ENCODE data around the gene TXNDC16.

The TXNDC16 gene

DNA sequence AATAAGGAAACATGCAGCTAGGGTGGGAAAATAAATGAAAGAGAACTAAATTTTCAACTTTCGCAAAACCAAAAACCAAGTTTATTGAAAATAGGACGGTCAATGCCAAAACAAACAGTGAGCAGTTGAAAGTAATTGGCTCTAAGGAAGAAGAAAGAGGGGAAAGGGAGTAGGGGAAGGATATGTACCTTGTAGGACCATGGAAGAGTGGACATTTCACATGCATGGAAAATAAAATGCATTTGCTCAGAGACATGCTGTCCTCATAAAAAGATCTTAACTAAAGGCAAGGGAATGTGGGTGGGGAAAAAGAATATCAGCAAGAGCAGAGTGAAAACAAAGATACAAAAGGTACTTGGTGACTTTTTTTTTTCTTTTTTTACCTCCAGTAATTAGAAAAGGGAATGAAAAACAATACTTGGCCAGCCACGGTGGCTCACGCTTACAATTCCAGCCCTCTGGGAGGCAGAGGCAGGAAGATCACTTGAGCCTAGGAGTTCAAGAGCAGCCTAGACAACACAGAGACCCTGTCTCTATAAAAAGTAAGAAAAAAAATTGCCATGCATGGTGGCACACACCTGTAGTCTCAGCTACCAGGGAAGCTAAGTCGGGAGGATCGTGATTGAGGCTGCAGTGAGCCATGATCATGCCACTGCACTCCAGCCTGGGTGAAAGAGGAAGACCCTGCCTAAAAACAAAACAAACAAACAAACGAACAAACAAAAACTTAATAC lies 6.6 kb downstream of the TXNDC16 start:
- DNase-seq (ENCODE audit: low read depth): no peak
- TF ChIP-seq, protein P1, sequence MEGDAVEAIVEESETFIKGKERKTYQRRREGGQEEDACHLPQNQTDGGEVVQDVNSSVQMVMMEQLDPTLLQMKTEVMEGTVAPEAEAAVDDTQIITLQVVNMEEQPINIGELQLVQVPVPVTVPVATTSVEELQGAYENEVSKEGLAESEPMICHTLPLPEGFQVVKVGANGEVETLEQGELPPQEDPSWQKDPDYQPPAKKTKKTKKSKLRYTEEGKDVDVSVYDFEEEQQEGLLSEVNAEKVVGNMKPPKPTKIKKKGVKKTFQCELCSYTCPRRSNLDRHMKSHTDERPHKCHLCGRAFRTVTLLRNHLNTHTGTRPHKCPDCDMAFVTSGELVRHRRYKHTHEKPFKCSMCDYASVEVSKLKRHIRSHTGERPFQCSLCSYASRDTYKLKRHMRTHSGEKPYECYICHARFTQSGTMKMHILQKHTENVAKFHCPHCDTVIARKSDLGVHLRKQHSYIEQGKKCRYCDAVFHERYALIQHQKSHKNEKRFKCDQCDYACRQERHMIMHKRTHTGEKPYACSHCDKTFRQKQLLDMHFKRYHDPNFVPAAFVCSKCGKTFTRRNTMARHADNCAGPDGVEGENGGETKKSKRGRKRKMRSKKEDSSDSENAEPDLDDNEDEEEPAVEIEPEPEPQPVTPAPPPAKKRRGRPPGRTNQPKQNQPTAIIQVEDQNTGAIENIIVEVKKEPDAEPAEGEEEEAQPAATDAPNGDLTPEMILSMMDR (IDR thresholded peaks at IDR 0.05; ENCODE audit: insufficient read depth, low read depth, low read length, missing control alignments): no peak
- H3K4me3 ChIP-seq (ENCODE audit: low read length): no peak overlapping the region

DNA sequence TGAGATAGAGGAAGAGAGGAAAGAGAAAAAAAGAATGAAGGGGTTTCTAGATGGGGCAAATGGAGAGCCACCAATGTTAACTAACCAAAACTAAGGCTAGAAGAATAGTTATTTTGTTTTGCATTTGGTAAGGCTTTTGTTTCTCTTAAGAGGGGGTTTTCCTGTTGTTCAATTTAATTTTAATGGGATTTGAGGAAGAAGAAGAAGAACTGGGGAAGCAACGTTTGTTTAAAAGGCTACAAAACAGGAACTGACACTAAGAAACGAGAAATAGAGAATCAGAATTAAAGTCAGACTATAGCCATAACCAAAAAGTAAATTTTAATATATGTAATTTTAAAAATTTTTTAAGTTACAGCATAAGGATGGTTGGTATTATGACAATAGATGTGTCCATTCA lies 13.7 kb downstream of the TXNDC16 start:
- DNase-seq (ENCODE audit: low read depth): no peak
- TF ChIP-seq, protein P1 (IDR thresholded peaks at IDR 0.05; ENCODE audit: insufficient read depth, low read depth, low read length, missing control alignments): no peak
- no peak overlapping the region for H3K4me3 ChIP-seq (ENCODE audit: low read length)

DNA sequence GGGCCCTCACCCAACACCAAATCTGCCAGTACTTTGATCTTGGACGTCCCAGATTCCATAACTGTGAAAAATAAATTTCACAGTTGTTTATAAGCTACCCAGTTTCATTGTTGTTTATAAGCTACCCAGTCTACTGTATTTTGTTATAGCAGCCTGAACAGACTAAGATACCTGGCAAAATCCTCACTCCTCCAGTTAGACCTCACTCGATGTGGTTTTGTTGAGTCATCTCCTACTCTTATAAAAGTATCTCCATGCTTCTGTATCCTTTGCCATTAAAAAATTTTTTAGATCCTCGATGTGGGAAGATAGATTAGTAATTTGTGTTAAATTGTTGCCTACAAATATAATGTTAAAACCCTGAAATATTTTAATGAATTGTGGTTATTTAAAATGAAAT lies 16.0 kb downstream of the TXNDC16 start:
- no peak for DNase-seq (ENCODE audit: low read depth)
- no peak overlapping the region for H3K4me3 ChIP-seq (ENCODE audit: low read length)
- TF ChIP-seq, protein P1 (IDR thresholded peaks at IDR 0.05; ENCODE audit: insufficient read depth, low read depth, low read length, missing control alignments): no peak

DNA sequence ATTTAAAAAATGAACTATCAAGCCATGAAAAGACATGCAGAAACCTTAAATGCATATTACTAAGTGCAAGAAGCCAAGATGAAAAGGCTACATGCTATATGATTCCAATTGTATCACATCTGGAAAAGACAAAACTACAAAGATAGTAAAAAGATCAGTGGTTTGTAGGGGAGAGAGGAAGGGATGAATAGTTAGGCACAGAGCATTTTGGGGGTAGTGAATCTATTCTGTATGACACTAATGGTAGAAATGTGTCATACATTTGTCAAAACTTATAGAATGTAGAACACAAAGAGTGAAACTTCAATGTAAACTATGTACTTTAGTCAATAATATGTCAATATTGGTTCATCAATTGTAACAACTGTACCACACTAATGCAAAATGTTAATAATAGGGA lies 20.8 kb downstream of the TXNDC16 start:
- DNase-seq (ENCODE audit: low read depth): no peak
- TF ChIP-seq, protein P1 (IDR thresholded peaks at IDR 0.05; ENCODE audit: insufficient read depth, low read depth, low read length, missing control alignments): no peak
- H3K4me3 ChIP-seq (ENCODE audit: low read length): no peak overlapping the region

DNA sequence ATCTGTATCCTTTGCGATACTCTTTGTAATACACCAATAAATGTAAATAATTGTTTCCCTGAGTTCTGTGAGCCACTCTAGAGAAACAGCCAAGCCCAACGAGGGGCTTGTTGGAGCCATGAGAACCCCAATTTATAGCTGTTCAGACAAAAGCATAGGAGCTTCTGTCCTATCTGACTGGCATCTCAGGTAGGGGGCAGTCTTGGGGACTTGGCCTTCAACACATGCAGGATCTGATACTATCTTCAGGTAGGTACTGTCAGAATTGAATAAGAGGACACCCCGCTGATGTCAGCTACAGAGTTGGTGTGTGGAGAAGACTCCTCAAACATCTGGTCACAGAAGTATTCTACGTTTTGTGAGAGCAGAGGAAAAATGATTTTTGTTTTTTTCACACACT lies 25.3 kb downstream of the TXNDC16 start:
- DNase-seq (ENCODE audit: low read depth): no peak
- TF ChIP-seq, protein P1 (IDR thresholded peaks at IDR 0.05; ENCODE audit: insufficient read depth, low read depth, low read length, missing control alignments): no peak
- no peak overlapping the region for H3K4me3 ChIP-seq (ENCODE audit: low read length)

DNA sequence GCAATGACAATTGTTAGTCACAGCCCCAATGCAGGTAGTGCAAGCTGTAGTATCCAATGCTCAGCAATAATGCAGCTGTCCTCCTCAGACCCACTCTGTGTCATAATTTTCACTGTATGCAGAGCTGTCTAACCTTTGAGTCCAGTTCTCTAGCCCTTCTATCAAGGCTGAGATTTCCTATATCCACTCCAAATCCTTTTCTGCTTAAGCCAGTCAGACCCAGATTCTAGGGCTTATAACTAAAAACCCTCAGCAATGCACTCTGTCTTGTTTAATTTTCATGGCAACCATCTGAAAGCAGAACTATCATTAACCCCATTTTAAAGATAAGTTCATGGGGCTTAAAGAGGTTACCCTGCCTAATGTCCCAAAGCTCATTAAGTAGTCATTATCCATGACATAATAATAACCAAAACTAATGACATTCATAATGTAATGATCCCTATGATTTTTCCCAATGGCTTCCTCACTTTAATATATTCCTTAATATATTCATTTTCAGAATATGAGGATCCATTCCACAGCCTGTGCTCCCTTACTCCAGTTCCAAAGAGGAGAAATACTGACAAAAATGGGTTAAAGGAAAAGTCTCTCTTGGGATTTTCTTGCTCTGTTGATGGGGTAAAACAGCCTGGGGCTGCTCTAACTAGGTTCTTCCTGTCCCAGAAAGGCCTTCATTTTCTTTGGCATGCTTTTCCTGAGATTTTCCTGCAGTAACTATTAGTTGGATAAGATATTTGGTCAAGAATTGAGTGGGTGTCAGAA lies 29.5 kb downstream of the TXNDC16 start:
- TF ChIP-seq, protein P1 (IDR thresholded peaks at IDR 0.05; ENCODE audit: insufficient read depth, low read depth, low read length, missing control alignments): no peak

More for the DNA sequence above, 29.5 kb downstream of the TXNDC16 start:
- no peak for DNase-seq (ENCODE audit: low read depth)
- H3K4me3 ChIP-seq (ENCODE audit: low read length): no peak overlapping the region

All from epithelial cell of esophagus (primary cell).